ENCODE results near the gene WNT3.
"Not testable (repeated sequence)": the region's sequence is repeated elsewhere in the genome, so short reads cannot be mapped to it uniquely, and the experiment has no call there.

Gene WNT3

GRCh38 chr17:46759141-46759540, 59.4 kb downstream of the WNT3 start:
- no peak for DNase-seq

GRCh38 chr17:46758614-46759013, 59.9 kb downstream of the WNT3 start:
- DNase-seq = no peak

DNA sequence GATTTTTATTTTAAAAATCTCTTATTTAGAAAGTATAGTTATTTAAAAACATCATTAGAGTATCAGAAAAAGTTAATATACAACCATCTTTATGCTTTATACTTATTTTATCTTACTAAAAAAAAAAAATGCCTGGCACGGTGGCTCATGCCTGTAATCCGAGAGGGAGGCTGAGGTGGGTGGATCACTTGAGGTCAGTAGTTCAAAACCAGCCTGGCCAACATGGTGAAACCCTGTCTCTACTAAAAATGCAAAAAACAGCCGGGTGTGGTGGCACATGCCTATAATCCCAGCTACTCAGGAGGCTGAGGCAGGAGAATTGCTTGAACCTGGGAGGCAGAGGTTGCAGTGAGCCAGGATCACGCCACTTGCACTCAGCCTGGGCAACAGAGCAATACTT, 60.9 kb downstream of the WNT3 start:
- DNase-seq = not testable (repeated sequence)

- DNase-seq = no peak
These were observed 61.6 kb downstream of the WNT3 start for GRCh38 chr17:46756861-46757260.

- no peak for DNase-seq
These were observed 62.3 kb downstream of the WNT3 start for GRCh38 chr17:46756081-46756735.

DNA sequence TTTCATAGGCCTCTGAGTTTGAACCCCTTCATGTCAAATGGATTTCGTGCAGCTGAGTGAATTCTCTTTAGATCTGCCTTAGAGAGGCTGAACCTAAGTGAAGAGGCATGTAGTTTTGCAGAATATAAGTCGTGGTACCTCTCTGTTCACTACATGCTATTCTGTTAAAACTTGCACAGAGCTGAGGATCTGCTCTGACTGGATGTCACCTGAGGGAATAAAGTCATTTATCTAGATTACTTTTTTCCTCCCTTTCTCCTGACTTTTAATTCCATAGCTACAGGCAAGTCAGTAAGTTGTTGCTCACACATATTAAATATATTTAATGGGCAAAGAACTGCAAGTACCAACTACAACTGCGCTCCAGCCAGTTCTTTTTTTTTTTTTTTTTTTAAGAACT, 64.7 kb downstream of the WNT3 start:
- no peak for DNase-seq

DNA sequence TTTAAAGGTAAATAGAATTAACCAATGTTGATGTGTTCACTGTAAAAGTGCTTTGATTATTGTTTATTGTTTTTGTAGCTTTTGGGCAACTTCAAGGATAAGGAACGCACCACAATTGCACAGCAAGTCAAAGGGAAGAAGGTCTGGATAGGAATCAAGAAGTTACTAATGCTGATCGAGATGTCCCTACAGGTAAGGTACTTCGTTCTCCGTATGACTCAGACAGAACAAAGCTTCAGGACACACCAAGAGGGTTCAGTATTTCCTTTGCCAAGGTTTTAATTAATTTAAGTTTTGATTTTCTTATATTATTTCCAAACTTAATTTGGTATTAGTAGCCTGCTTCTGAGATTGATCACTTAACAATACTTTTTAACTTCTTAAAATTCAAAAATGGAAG, 67.1 kb downstream of the WNT3 start:
- no peak for DNase-seq

DNA sequence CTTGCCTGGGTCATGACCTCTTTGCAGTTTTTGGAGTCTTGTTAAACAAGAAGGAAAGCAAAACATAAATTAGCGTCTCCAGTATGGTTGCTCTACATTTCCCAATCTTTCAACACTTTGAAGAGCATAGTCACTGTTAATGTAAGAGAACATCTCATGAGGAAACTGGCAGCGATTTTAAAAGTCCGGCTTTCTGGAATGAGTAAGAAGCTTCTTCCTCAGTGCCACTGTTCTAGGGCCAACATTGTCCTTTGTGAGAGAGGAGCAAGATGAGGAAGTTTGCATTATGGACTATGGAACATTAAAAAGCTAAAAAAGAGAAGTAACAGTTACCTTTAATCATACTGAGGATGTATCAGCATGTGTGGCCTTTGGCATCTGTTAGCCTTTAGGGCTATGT, 73.1 kb downstream of the WNT3 start:
- no peak for DNase-seq

GRCh38 chr17:46744441-46744840, 74.1 kb downstream of the WNT3 start:
- no peak for DNase-seq

DNA sequence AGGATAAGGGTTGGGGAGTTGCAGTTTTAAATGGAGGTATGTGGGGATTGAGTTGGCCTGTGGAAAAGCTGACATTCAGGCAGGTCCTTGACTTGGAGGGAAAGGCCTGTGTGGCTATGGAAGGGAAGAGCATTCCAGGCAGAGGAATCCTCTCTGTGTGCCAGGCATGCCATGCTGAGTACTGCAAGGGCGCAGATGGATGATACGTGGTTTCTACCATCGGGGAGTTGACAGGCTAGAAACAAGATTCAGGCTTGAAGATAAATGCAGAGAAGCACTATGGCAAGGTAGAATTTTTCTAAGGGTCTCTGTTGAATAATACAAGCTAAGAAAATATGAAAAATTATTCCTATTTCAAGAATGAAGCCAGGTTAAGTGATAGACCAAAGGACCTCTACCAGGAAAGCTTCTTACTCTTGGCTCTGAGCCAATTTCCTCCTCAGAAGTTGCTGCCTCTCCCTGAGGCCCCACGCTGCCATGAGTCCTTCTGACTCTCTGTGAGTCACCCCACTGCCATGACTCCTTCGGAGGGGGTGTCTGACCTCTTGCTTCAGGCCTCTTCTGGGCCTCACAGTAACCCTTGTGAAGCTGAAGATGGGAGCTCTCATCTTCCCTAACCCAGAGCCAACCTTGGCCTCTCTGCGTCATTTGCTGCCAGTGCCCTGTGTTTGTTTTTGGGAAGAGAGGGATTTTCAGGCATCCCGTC, 75.8 kb downstream of the WNT3 start:
- peak; percentile 8 for DNase-seq

DNA sequence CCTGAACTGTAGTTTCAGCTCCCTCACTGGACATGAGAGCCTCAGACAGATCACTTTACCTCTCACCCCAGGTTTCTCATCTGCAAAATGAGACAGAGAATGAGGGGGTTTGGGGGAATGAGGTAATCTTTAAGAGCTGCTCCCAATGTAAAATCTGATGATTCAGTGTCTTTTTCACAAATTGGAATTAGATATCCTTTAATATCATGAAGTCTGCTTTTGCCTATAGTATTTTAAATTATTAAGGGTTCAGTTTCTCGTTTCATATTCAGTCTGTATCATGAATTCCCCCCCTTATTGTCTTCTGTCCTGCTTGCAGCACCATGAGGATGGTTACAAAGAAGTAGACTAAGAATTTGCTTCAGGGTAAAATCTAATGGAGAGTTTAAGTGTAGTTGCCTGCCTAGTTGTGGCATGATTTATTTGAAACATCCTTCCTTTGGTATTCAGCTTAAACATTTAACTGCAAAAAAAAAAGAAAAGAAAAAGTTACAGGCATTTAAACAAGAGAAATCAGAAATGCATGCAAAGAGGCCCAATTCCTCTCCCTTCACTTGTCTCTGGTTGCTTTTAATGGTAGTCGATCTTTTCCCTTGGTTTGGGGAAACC, 77.3 kb downstream of the WNT3 start:
- DNase-seq = no peak

DNA sequence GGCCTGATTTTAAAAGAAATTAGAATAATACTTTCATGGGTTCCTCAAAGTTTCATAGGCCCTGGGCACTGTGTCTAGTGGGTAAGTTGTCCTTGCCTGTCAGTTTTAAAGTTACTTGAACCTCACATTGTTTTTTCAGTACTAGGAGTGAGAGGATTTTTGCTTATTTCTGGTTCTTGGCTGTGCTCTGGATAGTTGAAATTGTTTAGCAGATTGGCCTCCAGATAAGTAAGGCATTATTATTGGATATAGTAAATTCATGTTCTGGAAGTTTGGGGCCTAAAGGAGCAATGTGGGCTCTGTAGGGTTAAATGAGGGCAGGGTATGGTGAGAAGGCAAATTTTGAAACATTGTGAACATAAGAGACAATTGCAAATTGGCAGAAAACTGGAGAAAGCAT, 78.5 kb downstream of the WNT3 start:
- DNase-seq = no peak

- no peak for DNase-seq
These were observed 79.9 kb downstream of the WNT3 start for GRCh38 chr17:46738544-46738943.

GRCh38 chr17:46737326-46737725, 81.2 kb downstream of the WNT3 start:
- DNase-seq = no peak

GRCh38 chr17:46736100-46736499, 82.4 kb downstream of the WNT3 start:
- DNase-seq = no peak

DNA sequence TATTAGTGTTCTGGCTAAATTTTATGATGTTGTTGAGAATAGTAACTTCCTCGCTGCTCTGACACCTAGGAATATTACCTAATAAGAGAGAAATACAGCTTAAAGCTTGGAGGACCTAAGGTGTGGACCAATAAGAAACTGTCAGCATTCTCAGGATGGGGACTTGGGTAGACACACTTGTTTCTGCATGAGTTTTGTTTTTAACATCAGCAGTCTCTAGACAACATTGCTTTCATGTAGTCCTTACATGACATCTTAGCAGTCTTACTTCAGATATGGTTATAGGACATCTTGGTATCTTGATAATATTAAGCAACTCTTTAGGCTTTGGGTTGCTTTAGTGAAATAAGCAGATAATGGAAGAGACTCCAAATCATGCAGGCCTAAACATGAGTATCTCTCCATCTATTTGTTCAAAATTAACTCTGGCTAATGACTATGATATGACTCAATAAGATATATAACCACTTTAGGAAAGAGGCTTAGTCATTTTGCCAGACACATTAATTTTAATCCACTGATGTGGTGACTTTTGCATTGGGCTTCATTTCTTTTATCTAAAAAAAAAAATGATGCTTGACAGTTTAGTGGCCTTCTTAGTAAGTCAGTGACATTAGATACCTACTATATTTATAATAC, 84.5 kb downstream of the WNT3 start:
- no peak for DNase-seq

GRCh38 chr17:46732754-46733398, 85.6 kb downstream of the WNT3 start:
- DNase-seq = no peak

GRCh38 chr17:46732160-46732559, 86.3 kb downstream of the WNT3 start:
- DNase-seq = no peak

GRCh38 chr17:46730679-46731078, 87.8 kb downstream of the WNT3 start:
- DNase-seq = no peak

DNA sequence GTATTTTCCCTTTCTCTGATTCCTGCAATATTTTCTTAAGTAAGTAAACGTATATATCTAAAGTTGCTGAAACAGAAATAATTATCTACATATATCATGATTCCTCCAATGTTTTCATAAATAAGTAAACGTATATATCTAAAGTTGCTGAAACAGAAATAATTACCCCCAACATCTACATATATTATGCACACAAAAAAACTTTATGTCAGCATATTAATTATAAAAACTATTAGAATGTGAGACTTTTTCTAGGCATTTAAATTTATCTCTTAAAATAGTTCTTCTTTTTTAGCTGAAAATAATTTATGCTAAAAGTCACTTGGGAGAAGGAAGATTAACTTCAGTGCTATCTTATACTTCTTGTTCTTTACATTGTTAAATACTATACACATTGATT, 88.5 kb downstream of the WNT3 start:
- no peak for DNase-seq

GRCh38 chr17:46727572-46728348, 90.7 kb downstream of the WNT3 start:
- DNase-seq = no peak

- no peak for DNase-seq
These were observed 92.3 kb downstream of the WNT3 start for GRCh38 chr17:46726206-46726605.
